Measurements from ENCODE around the gene PGA3.
"Not testable (repeated sequence)": the region's sequence is repeated elsewhere in the genome, so short reads cannot be mapped to it uniquely, and the experiment has no call there.

The PGA3 gene

DNA sequence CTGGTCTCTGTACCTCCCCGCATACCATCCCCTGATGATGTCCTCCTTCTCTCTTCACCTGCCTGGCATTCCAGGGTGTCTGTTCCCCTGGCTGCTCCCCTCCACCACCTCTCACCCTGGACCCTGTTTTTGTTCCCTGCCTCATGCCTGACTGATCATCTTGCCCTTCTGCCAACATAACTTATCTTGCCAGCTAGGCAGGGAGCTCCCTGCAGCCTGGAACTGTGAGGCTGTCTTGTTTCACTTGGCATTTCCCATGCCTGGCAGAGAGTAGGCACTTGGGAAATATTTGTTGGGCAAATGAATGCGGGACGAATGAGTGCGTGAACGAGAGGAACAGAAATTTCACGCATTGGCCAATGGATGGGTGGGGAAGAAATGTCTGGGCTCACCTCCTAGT, 7.3 kb downstream of the PGA3 start:
- DNase-seq (ENCODE audit: low read depth), result not testable (repeated sequence)

DNA sequence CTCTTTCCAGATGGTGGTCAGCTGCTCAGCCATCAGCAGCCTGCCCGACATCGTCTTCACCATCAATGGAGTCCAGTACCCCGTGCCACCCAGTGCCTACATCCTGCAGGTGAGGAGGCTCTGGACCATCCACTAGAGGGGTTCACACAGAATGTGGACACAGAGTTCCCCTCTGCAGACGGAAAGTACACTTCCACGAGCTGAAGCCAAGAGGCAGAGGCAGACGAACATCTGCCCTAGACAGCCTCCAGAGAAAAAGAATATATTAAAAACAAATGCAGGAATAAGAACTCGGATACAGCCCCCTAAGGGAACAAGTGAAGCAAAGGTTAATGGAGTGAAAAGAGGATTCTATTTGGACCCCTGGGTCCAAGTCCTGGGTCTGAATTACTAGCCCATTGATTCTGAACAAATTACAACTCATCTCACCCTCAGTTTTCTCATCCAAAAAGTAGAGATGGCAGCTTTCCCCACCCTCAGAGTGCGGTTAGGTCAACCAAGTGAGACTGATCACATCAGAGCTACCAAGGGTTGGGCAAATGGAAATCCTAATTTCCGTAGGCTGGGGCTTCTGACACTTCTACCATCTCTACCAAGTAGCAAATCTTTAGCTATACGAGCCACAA, 8.1 kb downstream of the PGA3 start:
- not testable (repeated sequence) for DNase-seq (ENCODE audit: low read depth)

DNA sequence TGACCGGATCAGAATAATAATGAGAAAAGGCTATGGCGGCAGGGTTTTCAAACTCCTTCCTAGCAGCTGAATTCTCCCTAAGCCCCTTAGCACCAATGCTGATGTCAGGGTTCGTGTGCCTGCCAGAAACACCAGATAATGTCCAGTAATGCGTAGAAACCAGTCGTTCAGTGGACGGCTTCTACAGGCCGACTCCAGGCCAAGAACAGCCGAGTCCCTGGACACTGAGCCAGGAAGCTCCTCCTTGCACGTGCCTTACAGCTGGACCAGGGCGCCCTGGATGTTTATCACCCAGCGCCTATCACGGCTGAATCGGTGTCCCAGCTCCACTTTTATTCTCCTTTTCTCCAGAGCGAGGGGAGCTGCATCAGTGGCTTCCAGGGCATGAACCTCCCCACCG, 8.9 kb downstream of the PGA3 start:
- not testable (repeated sequence) for DNase-seq (ENCODE audit: low read depth)

DNA sequence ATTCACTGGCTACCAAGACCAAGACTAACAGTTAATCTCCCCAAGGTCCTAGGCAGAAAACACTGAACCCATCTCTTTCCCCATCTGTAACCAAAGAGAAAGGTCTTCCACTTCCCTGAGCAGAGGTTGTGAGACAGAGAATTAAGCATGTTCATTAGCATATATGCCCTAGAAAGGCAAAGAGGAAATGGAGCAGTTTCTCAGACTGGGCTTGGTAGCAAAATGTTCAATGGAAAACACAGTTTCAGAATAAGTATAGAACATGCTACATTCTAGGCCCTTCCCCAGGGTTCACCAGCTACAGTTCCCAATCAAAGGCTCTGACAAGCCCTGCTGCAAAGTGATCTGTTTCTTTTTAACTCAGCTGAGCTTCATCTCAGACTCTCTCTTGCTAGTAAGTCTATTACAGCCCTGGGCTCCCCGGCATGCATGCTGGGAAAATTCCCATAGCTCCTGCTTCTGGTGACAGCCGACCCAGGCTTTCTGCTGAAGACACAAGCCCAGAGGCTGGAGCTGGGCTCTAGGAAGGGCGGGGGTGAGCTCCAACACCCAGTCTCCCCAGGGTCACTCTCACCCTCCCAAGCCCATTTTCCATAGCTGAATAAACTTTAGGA, 10.5 kb downstream of the PGA3 start:
- not testable (repeated sequence) for DNase-seq (ENCODE audit: low read depth)

DNA sequence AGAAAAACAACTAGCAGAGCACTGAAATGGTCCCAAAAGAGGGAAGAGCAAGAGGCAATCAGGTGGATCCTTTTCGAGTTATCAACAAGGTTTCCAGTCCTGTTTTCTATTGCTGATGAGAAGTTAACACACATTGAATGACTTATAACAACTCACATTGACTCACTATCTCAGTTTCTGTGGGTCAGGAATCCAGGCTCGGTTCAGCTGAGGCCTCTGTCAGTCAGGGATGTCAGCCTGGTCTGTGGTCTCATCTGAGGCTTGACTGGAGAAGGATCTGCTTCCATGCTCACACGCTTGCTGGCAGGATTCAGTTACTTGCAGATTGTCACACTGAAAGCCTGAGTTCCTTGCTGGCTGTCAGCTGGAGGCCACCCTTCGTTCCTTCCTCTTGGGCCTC, 15.0 kb downstream of the PGA3 start:
- DNase-seq (ENCODE audit: low read depth), result not testable (repeated sequence)

DNA sequence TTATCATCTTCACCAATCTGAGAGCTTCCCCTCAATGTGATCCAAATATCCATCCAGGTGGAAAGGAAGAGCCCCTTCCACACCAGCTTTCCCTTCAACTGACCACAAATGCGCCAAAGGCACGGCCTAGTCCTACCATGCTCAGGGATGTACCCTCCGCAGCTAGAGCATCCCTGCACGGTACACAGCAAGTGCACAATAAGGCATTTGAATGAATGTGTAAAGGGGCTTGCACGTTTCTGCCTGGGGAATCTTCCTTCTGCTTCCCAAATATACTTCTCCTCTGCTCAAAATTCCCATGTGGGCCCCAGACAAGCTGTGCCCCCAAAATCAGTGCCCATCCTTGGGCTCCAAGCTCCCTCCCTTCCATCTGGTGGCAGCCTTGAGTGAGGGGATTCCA, 15.7 kb downstream of the PGA3 start:
- DNase-seq (ENCODE audit: low read depth), result not testable (repeated sequence)

DNA sequence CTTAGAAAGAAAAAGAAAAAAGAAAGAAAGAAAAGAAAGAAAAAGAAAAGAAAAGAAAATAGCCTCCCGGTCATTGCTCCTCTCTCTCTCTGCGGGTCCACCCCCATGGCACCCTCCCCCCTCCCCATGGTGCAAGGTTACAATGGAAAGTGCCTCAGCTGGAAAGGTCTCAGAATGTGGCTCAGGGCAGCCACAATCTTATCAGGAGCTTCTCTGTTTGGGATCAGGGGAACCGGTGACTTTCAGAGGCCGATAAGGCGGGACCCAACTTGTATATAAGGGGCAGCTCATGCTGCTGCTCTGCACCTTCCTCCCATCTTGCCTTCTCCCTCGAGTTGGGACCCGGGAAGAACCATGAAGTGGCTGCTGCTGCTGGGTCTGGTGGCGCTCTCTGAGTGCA, 18.7 kb downstream of the PGA3 start, which contains the start of gene PGA4:
Gene PGA4 (plus strand): TSS at position 301 of the 400 bp plus-strand sequence. CDS start 54 bp downstream, at position 355.
- not testable (repeated sequence) for DNase-seq (ENCODE audit: low read depth)

DNA sequence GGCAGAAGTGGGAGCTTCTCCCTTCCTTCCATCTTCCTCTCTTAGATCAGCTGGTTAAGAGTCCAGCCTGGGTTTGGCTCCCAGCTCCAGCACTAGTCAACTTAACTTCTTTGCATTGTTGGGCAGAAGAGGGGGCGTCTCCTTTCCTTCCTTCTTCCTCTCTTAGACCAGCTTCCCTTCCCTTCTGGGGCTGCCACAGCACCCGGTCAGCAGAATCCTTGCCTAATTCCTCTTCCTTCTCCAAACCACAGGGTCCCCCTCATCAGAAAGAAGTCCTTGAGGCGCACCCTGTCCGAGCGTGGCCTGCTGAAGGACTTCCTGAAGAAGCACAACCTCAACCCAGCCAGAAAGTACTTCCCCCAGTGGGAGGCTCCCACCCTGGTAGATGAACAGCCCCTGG, 19.4 kb downstream of the PGA3 start:
- not testable (repeated sequence) for DNase-seq (ENCODE audit: low read depth)

DNA sequence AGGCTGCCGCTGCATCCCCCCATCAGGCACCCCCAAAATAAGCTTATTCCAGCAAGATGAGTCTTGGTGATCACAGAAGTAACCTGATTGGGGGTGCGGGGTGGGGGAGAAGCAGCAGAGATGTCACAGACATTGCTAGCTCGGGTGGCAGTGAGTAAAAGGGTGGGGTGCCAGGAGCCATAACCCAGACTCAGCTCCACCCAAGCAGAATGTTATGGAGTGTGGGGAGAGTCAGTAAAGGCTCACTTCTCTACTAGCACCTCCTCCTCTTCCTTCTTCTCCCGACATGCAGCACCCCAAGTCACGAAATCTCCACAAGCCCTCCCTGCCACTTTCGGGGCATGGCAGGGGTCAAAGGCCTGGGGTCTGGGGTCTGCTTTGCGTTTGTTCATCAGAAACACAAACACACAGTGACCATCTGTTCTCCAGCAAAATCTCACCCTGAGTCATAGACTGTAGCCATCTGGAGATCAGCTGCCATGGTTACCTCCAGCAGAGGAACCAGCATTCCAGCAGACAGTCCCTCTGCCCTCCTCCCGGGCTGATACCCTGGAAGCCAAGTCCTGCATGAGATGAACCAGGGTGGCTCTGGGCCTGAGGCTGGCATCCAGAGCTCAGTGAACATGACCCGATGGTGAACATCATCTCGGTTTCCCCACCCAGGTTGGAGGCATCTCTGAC, 23.3 kb downstream of the PGA3 start:
- not testable (repeated sequence) for DNase-seq (ENCODE audit: low read depth)

DNA sequence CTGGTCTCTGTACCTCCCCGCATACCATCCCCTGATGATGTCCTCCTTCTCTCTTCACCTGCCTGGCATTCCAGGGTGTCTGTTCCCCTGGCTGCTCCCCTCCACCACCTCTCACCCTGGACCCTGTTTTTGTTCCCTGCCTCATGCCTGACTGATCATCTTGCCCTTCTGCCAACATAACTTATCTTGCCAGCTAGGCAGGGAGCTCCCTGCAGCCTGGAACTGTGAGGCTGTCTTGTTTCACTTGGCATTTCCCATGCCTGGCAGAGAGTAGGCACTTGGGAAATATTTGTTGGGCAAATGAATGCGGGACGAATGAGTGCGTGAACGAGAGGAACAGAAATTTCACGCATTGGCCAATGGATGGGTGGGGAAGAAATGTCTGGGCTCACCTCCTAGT, 26.1 kb downstream of the PGA3 start:
- DNase-seq (ENCODE audit: low read depth), result not testable (repeated sequence)

DNA sequence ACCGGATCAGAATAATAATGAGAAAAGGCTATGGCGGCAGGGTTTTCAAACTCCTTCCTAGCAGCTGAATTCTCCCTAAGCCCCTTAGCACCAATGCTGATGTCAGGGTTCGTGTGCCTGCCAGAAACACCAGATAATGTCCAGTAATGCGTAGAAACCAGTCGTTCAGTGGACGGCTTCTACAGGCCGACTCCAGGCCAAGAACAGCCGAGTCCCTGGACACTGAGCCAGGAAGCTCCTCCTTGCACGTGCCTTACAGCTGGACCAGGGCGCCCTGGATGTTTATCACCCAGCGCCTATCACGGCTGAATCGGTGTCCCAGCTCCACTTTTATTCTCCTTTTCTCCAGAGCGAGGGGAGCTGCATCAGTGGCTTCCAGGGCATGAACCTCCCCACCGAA, 27.7 kb downstream of the PGA3 start:
- DNase-seq (ENCODE audit: low read depth), result not testable (repeated sequence)

DNA sequence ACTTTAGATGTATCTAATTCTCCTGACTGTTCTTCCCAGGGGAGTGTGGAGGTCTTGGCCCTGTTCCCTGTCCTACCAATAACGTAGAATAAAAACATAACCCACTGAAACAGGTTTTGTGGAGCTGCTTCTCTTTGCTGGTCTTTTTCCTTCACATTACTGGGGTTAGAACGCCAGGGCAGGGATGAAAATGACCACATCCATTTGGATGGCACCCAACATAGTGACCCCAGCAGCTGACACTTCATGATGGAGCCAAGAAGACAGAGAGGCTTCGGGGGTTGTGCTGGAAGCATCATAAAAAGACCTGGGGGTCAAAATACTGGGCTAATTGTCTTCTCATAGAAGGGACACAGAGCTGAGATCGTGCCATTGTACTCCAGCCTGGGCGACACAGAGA, 28.3 kb downstream of the PGA3 start:
- not testable (repeated sequence) for DNase-seq (ENCODE audit: low read depth)

DNA sequence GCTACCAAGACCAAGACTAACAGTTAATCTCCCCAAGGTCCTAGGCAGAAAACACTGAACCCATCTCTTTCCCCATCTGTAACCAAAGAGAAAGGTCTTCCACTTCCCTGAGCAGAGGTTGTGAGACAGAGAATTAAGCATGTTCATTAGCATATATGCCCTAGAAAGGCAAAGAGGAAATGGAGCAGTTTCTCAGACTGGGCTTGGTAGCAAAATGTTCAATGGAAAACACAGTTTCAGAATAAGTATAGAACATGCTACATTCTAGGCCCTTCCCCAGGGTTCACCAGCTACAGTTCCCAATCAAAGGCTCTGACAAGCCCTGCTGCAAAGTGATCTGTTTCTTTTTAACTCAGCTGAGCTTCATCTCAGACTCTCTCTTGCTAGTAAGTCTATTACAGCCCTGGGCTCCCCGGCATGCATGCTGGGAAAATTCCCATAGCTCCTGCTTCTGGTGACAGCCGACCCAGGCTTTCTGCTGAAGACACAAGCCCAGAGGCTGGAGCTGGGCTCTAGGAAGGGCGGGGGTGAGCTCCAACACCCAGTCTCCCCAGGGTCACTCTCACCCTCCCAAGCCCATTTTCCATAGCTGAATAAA, 29.3 kb downstream of the PGA3 start:
- DNase-seq (ENCODE audit: low read depth), result not testable (repeated sequence)

DNA sequence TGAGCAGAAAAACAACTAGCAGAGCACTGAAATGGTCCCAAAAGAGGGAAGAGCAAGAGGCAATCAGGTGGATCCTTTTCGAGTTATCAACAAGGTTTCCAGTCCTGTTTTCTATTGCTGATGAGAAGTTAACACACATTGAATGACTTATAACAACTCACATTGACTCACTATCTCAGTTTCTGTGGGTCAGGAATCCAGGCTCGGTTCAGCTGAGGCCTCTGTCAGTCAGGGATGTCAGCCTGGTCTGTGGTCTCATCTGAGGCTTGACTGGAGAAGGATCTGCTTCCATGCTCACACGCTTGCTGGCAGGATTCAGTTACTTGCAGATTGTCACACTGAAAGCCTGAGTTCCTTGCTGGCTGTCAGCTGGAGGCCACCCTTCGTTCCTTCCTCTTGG, 33.8 kb downstream of the PGA3 start:
- DNase-seq (ENCODE audit: low read depth), result not testable (repeated sequence)

DNA sequence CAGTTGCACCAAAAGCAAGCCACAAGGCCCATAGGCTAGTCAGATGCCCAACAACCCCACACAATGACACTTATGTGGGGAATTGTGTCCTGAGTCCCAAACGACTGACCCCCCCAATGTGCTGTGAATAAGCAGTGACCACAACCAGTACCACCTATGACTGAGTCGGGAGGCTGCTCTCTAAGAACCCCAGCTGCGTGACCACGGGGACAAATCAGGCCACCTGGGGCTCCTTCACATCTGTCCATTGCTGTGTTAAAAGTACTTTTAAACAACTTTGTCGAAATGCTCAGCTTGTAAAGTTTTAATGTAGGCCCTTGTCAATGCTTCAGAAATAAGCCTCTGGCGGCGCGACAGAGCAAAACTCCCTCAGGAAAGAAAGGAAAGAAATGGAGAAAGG, 37.0 kb downstream of the PGA3 start:
- DNase-seq (ENCODE audit: low read depth), result not testable (repeated sequence)

DNA sequence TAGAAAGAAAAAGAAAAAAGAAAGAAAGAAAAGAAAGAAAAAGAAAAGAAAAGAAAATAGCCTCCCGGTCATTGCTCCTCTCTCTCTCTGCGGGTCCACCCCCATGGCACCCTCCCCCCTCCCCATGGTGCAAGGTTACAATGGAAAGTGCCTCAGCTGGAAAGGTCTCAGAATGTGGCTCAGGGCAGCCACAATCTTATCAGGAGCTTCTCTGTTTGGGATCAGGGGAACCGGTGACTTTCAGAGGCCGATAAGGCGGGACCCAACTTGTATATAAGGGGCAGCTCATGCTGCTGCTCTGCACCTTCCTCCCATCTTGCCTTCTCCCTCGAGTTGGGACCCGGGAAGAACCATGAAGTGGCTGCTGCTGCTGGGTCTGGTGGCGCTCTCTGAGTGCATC, 37.6 kb downstream of the PGA3 start, which contains the start of gene PGA5:
Gene PGA5 (plus strand): TSS at position 301 of the 400 bp plus-strand sequence. CDS start 52 bp downstream, at position 353.
- not testable (repeated sequence) for DNase-seq (ENCODE audit: low read depth)

DNA sequence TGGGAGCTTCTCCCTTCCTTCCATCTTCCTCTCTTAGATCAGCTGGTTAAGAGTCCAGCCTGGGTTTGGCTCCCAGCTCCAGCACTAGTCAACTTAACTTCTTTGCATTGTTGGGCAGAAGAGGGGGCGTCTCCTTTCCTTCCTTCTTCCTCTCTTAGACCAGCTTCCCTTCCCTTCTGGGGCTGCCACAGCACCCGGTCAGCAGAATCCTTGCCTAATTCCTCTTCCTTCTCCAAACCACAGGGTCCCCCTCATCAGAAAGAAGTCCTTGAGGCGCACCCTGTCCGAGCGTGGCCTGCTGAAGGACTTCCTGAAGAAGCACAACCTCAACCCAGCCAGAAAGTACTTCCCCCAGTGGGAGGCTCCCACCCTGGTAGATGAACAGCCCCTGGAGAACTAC, 38.2 kb downstream of the PGA3 start:
- not testable (repeated sequence) for DNase-seq (ENCODE audit: low read depth)

DNA sequence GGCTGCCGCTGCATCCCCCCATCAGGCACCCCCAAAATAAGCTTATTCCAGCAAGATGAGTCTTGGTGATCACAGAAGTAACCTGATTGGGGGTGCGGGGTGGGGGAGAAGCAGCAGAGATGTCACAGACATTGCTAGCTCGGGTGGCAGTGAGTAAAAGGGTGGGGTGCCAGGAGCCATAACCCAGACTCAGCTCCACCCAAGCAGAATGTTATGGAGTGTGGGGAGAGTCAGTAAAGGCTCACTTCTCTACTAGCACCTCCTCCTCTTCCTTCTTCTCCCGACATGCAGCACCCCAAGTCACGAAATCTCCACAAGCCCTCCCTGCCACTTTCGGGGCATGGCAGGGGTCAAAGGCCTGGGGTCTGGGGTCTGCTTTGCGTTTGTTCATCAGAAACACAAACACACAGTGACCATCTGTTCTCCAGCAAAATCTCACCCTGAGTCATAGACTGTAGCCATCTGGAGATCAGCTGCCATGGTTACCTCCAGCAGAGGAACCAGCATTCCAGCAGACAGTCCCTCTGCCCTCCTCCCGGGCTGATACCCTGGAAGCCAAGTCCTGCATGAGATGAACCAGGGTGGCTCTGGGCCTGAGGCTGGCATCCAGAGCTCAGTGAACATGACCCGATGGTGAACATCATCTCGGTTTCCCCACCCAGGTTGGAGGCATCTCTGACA, 42.1 kb downstream of the PGA3 start:
- not testable (repeated sequence) for DNase-seq (ENCODE audit: low read depth)

DNA sequence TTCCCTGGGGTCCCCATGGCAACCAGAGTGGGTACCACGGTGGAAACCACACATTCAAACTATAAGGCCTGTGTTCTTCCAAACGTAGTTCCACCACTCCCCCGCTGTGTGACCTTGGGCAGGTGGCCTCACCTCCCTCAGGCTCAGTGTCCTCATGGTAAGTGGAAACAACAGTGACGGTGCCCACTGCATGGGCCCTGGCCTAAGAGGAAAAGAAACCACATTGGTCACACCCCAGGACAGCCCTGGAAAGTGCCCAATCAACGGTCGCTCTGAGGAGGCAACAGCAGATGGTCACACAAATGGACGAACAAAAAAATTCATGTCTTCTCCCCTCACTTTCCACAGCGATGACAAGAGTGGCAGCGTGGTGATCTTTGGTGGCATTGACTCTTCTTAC, 44.8 kb downstream of the PGA3 start:
- not testable (repeated sequence) for DNase-seq (ENCODE audit: low read depth)

DNA sequence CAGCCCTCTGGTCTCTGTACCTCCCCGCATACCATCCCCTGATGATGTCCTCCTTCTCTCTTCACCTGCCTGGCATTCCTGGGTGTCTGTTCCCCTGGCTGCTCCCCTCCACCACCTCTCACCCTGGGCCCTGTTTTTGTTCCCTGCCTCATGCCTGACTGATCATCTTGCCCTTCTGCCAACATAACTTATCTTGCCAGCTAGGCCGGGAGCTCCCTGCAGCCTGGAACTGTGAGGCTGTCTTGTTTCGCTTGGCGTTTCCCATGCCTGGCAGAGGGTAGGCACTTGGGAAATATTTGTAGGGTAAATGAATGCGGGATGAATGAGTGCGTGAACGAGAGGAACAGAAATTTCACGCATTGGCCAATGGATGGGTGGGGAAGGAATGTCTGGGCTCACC, 45.9 kb downstream of the PGA3 start:
- DNase-seq (ENCODE audit: low read depth), result not testable (repeated sequence)

DNA sequence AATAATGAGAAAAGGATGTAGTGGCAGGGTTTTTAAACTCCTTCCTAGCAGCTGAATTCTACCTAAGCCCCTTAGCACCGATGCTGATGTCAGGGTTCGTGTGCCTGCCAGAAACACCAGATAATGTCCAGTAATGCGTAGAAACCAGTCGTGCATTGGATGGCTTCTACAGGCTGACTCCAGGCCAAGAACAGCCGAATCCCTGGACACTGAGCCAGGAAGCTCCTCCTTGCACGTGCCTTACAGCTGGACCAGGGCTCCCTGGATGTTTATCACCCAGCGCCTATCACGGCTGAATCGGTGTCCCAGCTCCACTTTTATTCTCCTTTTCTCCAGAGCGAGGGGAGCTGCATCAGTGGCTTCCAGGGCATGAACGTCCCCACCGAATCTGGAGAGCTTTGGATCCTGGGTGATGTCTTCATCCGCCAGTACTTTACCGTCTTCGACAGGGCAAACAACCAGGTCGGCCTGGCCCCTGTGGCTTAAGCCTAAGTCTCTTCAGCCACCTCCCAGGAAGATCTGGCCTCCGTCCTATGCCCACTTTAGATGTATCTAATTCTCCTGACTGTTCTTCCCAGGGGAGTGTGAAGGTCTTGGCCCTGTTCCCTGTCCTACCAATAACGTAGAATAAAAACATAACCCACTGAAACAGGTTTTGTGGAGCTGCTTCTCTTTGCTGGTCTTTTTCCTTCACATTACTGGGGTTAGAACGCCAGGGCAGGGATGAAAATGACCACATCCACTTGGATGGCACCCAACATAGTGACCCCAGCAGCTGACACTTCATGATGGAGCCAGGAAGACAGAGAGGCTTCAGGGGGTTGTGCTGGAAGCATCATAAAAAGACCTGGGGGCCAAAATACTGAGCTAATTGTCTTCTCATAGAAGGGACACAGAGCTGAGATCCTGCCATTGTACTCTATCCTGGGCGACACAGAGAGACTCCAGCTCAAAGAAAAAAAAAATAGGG, 47.8 kb downstream of the PGA3 start:
- not testable (repeated sequence) for DNase-seq (ENCODE audit: low read depth)

Data from CMK (cell line).